NCI-H748 (cell line): ENCODE data around the gene MED12L.
A peak's percentile ranks its signal among the peaks of the same experiment; 100 is the strongest.

ENCODE experiments used
- DNase-seq: peaks from one replicate; lab custom pipeline; 2025; ENCODE audit not compliant: unreplicated experiment; lab: John Stamatoyannopoulos, UW

The MED12L gene

DNA sequence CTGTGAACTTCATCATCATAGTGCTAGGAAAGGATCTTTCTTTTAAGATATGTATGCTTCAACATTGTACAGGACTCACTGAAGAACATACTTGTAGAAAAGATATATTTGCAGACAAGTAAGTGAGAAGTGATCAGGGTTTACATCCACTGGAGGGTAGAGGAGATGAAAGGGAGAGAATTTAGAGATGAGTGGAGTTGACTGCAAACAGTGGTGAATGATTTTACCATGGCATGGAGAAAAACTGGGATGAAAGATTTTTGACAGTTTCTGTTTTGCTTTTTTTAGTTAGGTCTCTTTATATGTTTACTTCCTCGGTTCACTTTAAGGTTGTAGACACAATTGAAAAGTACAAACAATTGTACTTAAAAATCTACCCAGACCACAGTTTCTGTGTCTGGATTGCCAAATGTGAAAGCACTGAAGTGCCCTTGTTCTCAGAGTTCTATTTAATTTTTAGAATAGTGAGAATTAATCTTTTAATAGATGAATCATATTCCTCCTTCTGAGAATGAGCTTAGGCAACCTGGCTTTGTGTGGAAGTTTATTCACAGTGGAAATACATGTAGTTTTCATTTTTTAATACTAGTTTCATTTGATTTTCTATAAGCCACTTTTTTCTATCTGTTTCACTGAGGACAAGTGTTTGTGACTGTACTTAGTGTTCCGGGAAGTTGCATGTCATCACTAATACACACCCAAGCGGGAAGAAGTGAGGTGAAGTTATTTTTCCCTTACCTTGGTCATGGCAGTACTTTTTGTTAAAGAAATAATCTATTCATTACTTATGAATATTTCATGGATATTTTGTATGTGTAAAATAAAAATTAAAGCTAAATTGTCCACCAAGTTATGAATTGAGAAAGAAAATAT lies 119.3 kb downstream of the MED12L start:
- no peak for DNase-seq

DNA sequence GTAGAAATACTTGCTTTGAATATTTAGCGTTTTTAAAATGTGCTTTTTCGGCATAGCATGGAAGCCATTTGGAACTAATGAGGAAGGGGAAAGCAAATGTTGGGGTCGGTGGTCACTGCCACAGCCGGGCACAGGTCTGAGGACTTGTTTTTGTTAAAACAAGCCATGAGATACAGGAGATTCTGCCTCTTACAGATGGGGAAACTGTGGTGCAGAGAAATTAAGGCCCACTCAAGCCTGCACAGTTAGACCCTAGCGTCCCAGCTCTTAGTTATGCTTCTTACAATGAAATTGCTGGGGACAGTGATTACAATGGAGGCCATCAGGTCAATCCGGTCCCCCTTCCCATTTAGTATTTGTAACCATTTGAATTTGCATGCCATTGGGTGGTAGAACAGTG lies 120.0 kb downstream of the MED12L start:
- DNase-seq = no peak

DNA sequence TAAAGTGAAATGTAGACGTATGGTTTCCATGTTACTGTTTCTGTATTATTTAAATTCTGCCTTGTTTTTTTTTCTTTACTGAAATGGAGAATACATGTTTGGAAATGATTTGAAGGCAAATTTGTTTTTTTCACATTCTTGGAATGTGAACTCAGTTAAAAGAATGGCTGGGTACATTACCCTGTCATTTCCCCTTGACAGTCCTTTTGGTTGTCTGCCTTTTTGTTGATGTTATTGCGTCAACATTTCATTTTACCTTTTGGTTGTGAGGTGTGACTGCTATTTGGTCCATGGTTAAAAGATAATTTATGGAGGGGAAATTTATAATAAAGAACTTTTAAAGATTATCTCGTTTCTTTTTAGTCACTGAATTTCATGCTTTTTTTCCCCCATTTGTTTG lies 120.7 kb downstream of the MED12L start:
- DNase-seq = no peak

- DNase-seq = no peak
Observed at GRCh38 chr3:151209654-151210053, 124.2 kb downstream of the MED12L start.

DNA sequence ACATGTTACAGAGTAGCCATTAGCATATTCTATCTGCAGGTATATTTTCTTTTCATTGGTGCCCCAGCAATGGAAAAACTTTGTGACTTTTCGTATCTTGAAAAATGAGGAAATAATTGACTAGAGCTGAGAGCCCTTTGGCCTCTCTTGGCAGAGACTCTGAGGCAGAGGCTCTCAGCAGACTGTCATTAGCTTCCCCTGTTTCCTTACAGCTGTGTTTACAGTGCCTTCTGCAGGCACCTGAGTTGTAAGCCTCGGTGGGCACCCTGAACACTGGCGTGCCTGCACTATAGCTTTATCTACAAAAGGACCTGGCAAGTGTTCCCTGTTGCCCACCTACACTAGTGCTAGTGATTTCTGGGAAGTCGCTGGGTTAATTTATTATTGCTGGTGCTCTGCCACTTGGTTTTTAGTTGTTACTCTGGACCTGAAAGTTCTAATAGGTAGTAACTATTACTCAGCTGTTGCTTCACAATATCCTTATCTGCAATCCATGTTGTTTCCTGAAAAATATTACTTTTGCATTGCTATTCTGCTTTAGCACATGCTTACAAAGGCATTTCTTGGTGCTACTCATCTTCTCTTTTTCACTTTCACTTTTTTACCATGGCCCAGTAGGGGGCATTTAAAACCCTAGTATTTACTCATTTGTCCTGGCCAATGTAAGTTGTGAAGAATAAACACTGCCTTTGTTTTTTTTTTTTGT lies 125.4 kb downstream of the MED12L start:
- no peak for DNase-seq

GRCh38 chr3:151213151-151213550 lies 127.7 kb downstream of the MED12L start:
- no peak for DNase-seq

DNA sequence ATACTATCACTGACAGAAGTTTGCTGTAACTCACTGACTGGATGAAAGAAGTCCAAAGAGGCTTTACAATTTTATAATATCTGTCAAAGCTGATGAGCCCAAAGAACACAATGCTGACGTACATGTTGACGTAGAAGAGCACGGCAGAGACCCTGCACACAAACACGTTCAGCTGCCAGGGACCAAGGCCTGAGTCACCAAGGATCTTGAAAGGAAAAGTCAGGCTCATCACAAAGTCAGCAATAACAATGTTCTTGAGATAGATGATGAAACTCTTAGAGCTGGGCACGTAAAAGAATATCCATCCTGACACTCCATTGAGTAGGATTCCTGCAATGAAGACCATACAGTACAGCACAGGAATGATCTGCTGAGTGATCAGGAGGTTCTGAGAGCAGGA lies 128.4 kb downstream of the MED12L start:
- no peak for DNase-seq

DNA sequence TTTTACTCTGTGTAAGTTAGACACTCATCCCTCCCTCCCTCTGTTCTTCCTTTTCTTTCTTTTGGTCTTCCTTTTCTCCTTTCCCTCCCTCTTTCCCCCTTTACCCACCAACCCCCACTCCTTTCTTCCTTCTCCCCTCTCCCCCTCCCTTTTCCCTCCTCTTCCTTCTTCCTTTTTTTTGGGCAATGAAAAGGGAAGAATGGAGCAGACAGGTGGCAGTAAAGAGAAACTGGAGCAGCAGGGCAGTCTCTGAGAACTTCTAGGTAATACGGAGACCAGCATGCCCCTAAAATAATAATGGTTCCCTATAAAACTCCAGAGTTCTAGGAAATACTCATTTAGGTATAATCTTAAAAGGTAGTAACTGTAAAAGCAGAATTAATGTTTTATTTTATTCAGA lies 129.0 kb downstream of the MED12L start:
- no peak for DNase-seq

DNA sequence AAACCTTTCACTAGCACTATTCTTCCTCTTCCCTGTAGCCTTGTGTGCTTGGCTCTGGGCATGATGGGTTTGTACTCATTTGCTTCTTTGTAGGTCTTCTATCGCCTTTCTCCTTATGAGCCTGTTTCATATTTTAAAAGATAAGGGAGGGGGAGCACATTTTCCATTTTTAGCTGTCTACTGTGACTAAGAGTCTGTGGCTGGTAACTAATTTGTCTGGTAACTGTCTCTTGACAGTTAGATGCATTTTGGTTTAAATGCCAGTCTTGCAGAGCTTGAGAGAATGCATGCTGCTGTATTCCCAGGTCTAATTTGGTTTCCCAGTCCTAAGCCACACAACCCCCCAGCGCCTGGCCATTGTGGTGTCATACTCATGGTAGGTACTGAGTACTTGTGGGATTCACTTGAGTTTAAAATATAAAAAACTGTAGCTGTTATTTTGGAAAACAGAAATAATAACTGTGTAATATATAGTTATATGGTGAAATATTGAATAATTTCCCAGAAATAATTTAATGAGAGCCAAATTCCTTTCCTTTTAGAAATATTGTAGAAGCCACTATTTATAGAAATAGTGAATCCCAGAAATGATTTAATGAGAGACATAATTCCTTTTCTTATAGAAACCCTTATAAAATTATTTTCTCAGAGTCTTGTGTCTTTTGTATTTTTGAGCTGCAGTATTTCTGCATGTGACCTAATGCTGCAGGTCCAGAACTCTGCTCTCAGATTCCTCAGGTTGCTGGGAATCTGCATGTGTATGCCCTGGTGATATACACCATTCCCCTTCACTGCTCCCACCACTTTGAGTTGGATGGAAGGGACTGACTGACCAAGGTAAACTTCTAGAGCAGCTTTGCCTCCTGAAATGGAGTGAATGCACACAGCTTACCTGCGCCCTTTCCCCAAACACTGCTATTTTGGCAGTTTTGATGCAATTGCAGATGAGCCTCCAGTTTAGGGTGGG lies 131.5 kb downstream of the MED12L start:
- no peak for DNase-seq

GRCh38 chr3:151218136-151218535 lies 132.7 kb downstream of the MED12L start:
- DNase-seq = no peak

DNA sequence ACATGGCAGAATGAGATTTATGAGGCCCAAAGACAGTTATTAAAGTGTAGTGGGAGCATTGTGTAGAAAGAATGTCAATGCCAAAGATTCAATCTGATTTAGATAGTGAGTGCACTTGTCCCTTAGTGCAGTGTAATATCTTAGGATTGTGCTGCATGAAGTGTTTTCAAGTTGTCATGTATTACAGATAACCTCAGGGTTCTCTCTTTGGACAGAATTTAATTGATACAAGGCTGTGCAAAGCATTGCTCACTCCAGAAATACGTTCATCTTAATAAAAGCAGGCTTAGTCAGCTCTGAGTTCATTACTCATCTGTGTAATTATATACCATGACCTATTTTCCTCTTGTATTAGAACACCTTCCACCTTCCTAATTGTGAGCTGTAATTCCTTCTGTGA lies 133.6 kb downstream of the MED12L start:
- DNase-seq = no peak

DNA sequence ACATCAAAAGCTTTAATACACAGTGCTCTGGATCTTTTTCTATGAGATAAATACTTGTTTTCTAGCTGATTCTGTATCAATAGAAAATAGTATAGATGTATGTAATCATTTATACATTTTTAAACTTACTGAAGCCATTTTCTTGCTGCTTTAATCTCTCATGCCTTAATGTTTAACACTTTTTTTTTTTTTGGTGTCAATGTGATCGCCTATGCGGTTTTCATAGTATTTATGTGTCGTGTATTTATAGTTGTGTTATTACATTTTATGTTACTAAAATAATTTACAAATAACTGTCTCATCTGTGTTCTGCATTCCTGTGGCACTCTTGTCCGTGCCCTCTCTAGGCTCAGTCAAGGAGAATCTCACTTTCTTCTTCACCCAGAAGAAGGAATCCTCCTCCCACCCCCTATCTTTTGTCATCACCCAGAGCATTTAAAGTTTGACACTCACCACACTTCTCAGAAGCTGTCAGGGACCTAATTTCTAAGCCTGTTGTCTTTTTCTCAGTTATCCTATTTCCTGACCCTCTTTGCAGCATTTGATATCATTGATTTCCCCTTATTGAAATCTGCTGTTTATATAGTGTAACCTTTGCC lies 138.9 kb downstream of the MED12L start:
- DNase-seq = no peak

GRCh38 chr3:151225040-151225975 lies 139.8 kb downstream of the MED12L start:
- no peak for DNase-seq

DNA sequence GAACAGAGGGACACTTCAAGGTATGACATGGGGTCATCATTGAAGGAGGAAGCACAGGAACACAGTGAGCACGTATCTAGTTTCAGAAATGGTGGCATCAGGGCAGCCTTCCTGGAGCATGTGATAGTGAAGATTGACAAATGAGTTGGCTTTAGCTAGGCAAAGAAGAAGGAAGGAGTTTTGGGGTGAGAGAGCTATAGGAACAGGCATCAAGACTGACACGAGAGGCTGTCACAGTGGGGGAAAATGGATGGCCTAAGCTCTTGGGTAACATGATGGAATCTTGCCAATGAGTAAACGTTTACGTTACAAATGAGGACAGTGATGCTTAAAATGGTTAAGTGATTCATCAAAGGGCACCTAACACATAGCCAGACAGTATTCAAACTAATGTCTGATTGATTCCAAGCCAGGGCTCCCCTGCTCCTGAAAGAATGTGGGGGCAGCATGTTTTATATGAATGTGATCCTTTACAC lies 140.7 kb downstream of the MED12L start:
- DNase-seq = peak; percentile 13

GRCh38 chr3:151226825-151227224 lies 141.4 kb downstream of the MED12L start:
- no peak for DNase-seq

- DNase-seq = no peak
Observed at GRCh38 chr3:151227266-151227806, 141.9 kb downstream of the MED12L start.

GRCh38 chr3:151227807-151228665 lies 142.6 kb downstream of the MED12L start:
- DNase-seq = peak; percentile 56

GRCh38 chr3:151228666-151229040 lies 143.2 kb downstream of the MED12L start:
- DNase-seq = no peak
